Stimulated activated CD4-positive, alpha-beta T cell treated with anti-CD3 and anti-CD28 coated beads, Interleukin-2, amount 100 ng/mL, for 48 hours (primary cell): Measurements from ENCODE around the gene KIFC1.
A peak's percentile ranks its signal among the peaks of the same experiment; 100 is the strongest.

Experiments
- DNase-seq, 2 donors: peaks; one replicate each; pipeline ENCODE4 v3.0.0-alpha.2; 2020

KIFC1 gene

DNA sequence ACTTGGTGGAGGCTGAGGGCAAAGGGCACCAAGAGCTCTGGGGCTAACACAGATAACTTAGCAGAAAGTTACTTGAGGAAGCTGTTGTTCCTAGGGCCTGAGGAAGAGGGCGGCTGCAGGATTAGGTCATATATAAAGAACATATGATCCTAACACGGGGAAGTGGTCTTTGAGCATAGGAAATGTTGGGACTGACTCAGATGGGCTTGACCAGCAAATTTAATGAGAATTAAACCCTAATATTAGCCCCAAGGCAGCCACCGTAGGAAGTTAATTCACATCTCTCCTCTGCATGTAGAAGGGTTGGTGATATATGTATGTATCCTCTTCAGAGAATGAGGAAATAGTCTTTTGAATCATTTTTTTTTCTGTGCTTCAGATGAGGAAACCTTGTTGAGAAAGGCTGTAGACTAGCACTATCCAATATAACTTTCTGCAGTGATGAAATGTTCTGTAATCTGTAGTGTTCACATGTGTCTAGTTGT, 53.5 kb downstream of the KIFC1 start:
- no peak for DNase-seq

GRCh38 chr6:33446356-33446755, 54.7 kb downstream of the KIFC1 start:
- no peak for DNase-seq

DNA sequence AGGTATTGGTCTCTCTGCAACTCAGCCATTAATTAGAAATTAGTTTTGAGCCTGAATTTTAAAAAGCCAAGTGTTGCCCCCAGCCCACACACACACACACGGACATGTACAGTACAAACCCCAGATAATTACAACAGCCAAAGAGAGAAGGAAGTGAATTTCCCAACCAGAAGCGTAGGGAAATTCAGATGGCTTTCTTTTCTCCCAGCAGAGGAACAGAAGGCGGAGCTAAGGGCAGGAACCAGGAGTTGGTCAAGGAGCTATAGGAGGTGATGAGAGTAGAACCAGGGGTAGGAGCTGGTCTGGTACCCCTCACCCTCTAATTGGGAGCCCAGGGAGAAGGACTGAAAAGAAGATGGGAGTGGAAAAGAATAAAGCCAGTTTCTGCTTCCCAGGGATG, 58.8 kb downstream of the KIFC1 start:
- no peak for DNase-seq

- no peak for DNase-seq
These were observed 60.0 kb downstream of the KIFC1 start for GRCh38 chr6:33451606-33452005.

GRCh38 chr6:33452496-33452895, 60.9 kb downstream of the KIFC1 start:
- no peak for DNase-seq

- no peak for DNase-seq
These were observed 61.9 kb downstream of the KIFC1 start for GRCh38 chr6:33453393-33454008.

- DNase-seq = peak; percentile 88 to 92
These were observed 62.7 kb downstream of the KIFC1 start, which contains the start of gene ZBTB9 for GRCh38 chr6:33454009-33454946. ZBTB9 (plus strand) TSS chr6:33454576; CDS start chr6:33455101, 525 bp downstream.

GRCh38 chr6:33455051-33455450, 63.4 kb downstream of the KIFC1 start:
- no peak for DNase-seq

DNA sequence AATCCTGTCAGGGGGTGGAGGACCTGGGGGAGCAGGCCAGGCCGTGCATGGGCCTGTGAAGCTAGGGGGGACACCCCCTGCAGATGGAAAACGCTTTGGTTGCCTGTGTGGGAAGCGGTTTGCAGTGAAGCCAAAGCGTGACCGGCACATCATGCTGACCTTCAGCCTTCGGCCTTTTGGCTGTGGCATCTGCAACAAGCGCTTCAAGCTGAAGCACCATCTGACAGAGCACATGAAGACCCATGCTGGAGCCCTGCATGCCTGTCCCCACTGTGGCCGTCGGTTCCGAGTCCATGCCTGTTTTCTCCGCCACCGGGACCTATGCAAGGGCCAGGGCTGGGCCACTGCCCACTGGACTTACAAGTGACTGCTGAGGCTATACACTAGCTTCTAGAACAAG, 64.5 kb downstream of the KIFC1 start:
- DNase-seq = no peak

GRCh38 chr6:33458676-33459075, 67.1 kb downstream of the KIFC1 start:
- no peak for DNase-seq

DNA sequence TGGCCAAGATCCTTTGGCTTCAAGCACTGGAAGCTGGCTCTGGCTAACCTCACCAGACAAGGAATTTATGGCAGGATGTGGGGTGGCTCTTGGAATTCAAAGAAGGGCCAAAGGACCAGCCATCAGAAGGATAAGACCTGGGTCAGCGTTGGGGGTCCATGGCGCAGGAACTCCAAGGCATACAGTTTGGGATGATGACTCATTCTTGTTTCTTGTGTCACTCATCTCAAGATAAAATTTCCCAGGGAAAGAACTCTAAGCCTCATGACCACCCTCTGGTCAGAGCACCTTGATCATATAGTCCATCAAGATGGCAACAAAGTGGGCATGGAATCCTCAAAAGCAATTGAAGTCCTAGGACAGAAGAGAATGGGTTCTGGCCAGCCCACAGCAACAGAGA, 67.6 kb downstream of the KIFC1 start:
- no peak for DNase-seq
